ENCODE results near the gene MEIOB.

The MEIOB gene

DNA sequence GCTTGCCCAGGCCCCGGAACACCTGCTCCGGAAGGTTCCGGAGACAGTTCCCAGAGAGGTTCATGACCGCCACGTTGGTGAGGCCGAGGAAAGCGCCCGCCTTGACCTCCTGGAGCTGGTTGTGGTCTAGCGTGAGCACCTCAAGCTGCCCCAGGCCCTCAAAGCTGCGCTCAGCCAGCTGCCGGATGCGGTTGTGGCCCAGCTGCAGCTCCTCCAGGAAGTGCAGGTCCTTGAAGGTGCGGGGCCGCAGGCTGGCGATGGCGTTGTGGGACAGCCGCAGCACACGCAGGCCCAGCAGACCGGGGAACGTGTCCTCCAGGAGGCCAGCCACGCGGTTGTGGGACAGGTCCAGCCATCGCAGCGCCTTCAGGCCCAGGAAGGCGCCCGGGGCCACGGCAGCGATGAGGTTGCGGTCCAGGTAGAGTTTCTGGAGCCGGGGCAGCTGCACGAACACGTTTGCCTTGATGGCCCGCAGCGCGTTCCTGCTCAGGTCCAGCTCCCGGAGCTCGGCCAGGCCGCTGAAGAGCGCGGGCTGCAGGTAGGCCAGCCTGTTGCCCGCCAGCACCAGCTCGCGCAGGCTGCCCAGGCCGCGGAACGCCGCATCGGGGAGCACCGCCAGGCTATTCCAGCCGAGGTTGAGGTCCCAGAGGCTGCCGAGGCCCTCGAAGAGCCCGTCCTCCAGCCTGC lies 80.6 kb downstream of the MEIOB start:
- no peak for TF ChIP-seq CTCF (IDR thresholded peaks at IDR 0.05; ENCODE audit: insufficient read depth, low read depth, low read length, missing control alignments)
- H3K4me3 ChIP-seq (ENCODE audit: low read length), result no peak overlapping the region

DNA sequence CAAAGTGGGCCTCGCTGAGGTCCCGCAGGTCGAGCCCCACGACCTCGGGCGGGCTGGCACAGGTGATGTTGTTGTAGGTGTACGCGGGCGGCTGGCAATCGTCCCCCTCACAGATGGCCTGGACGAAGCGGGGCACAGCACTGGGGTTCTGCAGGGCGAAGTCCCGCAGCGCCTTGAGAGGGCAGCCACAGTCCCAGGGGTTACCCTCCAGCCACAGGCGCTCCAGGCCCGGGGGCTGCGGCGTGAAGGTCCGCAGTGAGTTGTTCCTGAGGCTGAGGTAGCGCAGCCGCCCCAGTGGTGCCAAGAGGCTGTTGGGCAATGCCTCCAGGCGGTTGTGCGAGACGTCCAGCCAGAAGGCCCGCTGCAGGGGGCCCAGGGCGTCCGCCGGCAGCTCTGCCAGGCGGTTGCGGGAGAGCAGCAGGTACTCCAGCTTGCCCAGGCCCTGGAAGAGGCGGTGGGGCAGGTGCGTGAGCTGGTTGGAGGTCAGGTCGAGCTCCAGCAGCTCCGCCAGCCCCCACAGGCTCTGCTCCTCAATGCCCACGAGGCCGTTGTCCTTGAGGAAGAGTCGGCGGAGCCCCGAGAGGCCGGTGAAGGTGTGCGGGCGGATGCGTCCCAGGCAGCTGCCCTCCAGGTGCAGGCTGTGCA lies 81.2 kb downstream of the MEIOB start:
- H3K4me3 ChIP-seq (ENCODE audit: low read length), result no peak overlapping the region
- DNase-seq (ENCODE audit: low read depth), result no peak
- no peak for TF ChIP-seq CTCF (IDR thresholded peaks at IDR 0.05; ENCODE audit: insufficient read depth, low read depth, low read length, missing control alignments)

More for the DNA sequence above, 80.6 kb downstream of the MEIOB start:
- DNase-seq (ENCODE audit: low read depth), result no peak

DNA sequence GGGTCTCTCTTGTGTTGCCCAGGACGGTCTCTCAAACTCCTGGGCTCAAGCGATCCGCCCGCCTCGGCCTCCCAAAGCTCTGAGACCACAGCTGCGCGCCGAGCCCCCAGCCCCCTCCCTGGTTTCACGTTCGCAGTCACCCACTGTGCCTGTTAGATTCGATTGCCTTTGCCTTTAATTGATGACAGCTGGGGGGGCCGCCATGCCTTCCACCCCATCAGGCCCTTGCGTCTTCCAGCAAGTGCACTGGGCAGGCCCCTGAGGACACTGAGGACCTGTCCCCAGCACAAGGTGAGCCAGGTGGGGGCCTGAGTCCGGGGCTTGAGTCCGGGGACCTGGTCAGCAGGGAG lies 81.7 kb downstream of the MEIOB start:
- H3K4me3 ChIP-seq (ENCODE audit: low read length), result no peak overlapping the region
- no peak for DNase-seq (ENCODE audit: low read depth)
- TF ChIP-seq CTCF (IDR thresholded peaks at IDR 0.05; ENCODE audit: insufficient read depth, low read depth, low read length, missing control alignments), result no peak

- H3K4me3 ChIP-seq (ENCODE audit: low read length), result no peak overlapping the region
- no peak for TF ChIP-seq CTCF (IDR thresholded peaks at IDR 0.05; ENCODE audit: insufficient read depth, low read depth, low read length, missing control alignments)
- no peak for DNase-seq (ENCODE audit: low read depth)
Observed at GRCh38 chr16:1789643-1790045, 82.3 kb downstream of the MEIOB start.

DNA sequence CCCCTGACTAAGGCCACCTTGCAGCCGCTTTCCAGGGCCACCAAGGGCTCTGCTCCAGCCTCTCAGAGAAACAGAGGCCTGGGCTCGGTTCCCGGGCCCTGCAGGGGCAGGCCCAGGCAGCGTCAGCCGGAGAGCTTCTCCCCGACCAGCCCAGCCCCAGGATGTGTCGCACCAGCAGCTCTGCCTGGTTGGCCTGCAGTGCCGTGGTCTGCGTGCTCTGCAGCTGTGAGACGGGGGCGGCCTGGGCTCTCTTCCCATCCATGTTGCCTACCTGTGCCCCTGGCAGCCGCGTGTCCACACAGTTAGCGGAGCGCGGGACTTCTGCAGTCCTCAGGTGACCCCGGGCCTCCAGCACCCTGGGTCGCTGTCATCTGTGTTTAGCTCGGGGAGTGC lies 83.3 kb downstream of the MEIOB start:
- no peak overlapping the region for H3K4me3 ChIP-seq (ENCODE audit: low read length)
- no peak for TF ChIP-seq CTCF (IDR thresholded peaks at IDR 0.05; ENCODE audit: insufficient read depth, low read depth, low read length, missing control alignments)
- peak; percentile 44 for DNase-seq (ENCODE audit: low read depth)

GRCh38 chr16:1788095-1788707 lies 83.8 kb downstream of the MEIOB start:
- TF ChIP-seq CTCF (IDR thresholded peaks at IDR 0.05; ENCODE audit: insufficient read depth, low read depth, low read length, missing control alignments), result no peak
- H3K4me3 ChIP-seq (ENCODE audit: low read length), result no peak overlapping the region
- no peak for DNase-seq (ENCODE audit: low read depth)

Measured in epithelial cell of esophagus (primary cell).